Upper lobe of left lung (tissue), 4 donors: ENCODE measurements around the gene ASGR1.

Experiments
- CTCF ChIP-seq, 6 experiments: fragments of 450-650 bp in 4 of 6; fragments of 200-600 bp in 2 of 6; sonication (generic) in 2 of 6; IDR thresholded peaks; one replicate each; pipeline ENCODE4 v1.5.1; 2016 to 2019; ENCODE audit warnings: antibody characterized with exemption in 6 of 6
- EP300 ChIP-seq, 4 donors: sonication (generic); formaldehyde crosslinking; IDR thresholded peaks; one replicate each; pipeline ENCODE4 v1.5.1; 2017; ENCODE audit warnings: antibody characterized with exemption in 4 of 4, control low read depth in 2 of 4
- POLR2A ChIP-seq, 4 donors: fragments of 450-650 bp; IDR thresholded peaks; one replicate each; pipeline ENCODE4 v1.5.1; 2016 to 2017; ENCODE audit warnings: antibody characterized with exemption in 4 of 4, mild to moderate bottlenecking in 2 of 4

- no peak for TF ChIP-seq CTCF (IDR thresholded peaks at IDR 0.05)
- TF ChIP-seq POLR2A (IDR thresholded peaks at IDR 0.05) = peak in 1 of 4 donors; percentile 37
- TF ChIP-seq EP300 (IDR thresholded peaks at IDR 0.05) = no peak
Observed at GRCh38 chr17:7130621-7131422, 48.3 kb downstream of the ASGR1 start.
